ENCODE results near the gene ANKRD50. TPM values are rescaled to one million over a fixed set of nuclear protein-coding genes. Genes with fewer than 3 reads are reported as not detected.

ANKRD50 gene, protein sequence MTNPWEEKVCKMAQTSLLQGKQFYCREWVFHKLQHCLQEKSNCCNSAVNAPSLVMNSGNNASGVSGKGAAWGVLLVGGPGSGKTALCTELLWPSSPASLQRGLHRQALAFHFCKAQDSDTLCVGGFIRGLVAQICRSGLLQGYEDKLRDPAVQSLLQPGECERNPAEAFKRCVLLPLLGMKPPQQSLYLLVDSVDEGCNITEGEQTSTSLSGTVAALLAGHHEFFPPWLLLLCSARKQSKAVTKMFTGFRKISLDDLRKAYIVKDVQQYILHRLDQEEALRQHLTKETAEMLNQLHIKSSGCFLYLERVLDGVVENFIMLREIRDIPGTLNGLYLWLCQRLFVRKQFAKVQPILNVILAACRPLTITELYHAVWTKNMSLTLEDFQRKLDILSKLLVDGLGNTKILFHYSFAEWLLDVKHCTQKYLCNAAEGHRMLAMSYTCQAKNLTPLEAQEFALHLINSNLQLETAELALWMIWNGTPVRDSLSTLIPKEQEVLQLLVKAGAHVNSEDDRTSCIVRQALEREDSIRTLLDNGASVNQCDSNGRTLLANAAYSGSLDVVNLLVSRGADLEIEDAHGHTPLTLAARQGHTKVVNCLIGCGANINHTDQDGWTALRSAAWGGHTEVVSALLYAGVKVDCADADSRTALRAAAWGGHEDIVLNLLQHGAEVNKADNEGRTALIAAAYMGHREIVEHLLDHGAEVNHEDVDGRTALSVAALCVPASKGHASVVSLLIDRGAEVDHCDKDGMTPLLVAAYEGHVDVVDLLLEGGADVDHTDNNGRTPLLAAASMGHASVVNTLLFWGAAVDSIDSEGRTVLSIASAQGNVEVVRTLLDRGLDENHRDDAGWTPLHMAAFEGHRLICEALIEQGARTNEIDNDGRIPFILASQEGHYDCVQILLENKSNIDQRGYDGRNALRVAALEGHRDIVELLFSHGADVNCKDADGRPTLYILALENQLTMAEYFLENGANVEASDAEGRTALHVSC (N-terminal part only)
- 3.8 to 6.5 TPM (median 4.9 TPM) in 5 replicates for total RNA-seq (2022; extraction: Qiagen RNA extraction)

DNA sequence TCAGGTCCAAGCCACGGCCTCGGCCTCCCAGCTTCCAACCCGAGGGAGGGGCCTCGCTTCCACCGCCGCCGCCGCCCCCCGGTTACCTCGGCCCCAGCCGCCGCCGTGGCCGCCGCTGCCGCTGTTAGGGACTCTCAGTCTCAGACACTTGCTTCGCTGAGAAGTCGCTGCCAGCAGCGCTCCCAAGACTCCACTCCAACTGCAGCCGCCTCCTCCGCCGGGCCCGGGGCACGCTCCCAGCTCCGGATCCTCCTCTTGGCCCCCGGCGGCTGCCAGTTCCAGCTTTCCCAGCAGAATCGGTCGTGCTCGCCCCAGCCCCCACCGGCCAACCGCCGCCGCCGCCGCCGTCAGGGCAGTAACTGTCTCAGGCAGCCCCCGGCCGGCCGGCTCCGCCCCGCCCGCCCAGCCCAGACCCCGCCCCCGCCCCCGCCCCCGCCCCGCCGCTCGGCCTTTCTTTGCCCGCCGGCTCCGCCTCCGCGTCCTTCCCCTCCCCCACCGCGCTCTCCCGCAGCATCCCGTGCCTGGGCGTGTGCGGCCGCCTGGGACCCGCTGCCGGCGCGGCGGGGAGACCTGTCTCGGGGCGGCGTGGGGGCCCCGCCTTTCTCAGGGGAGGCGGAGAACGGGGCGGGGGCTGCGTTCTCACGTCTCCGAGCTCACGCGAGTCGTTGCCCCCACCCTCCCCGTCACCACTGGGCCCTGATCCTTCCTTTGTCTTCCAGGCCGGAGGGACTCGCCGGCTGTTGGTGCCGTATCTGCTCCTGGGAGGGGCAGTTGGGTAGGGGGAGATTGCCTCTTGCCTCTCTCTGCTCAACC, at the start of gene ANKRD50:
ANKRD50 (minus strand) TSS at position 361 of the 813 bp plus-strand sequence. CDS start 2,221 bp downstream, outside the sequence.

